IPS-18c (cell line): ENCODE data around the gene GRAP.

ENCODE experiments used
- H3K4me3 ChIP-seq: 2 replicates; pipeline ENCODE4 v1.7.0; 2013; ENCODE audit warnings: low read depth, mild to moderate bottlenecking, low read length, moderate library complexity; ENCODE audit not compliant: insufficient read depth
- H3K9me3 ChIP-seq: one replicate; pipeline ENCODE4 v1.6.1; 2013; ENCODE audit warnings: mild to moderate bottlenecking, low read length, moderate library complexity; ENCODE audit not compliant: control insufficient read depth, insufficient read depth

The GRAP gene

DNA sequence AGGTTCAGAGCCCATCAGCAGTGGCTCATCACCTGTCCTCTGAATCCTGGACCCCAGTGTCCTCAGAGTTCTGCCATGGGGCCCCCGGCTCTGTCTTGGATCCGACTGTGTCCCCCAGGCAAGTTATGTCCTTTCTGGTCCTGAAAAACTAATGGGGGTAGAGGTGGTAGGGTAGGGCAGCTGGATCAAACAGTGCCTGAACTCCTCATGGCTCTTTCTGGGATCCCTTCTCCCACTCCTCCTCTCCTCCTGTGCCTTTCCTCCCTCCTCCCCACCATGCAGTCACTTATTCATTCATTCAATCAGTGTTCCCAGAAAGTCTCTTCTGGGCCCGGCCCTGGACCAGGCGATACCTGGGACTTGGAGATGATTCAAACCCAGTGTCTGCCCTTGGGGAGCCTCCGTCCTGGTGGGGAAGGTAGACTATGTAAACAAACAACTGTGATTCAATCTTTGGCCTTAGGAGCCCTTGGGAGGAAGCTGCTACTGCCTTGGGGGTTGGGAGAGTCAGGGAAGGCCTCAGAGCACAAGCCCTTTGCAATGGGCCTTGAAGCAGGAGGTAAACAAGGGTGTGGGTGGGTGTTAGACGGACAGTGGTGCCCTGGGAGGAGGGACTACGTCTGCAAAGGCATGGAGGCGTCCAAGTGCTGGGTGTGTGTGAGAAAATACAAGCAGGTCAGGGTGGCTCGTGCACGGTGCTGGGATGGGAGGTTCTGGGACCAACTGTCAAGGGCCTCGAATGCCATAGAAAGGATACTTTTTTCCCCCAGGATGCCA lies 35.8 kb downstream of the GRAP start:
- H3K9me3 ChIP-seq: no peaks in the 10 kb centered on the region
- no peak overlapping the region for H3K4me3 ChIP-seq

GRCh38 chr17:19009970-19010369 lies 36.8 kb downstream of the GRAP start:
- Histone ChIP-seq H3K4me3 (no peak overlapping the region), H3K9me3 (no peaks in the 10 kb centered on the region)

DNA sequence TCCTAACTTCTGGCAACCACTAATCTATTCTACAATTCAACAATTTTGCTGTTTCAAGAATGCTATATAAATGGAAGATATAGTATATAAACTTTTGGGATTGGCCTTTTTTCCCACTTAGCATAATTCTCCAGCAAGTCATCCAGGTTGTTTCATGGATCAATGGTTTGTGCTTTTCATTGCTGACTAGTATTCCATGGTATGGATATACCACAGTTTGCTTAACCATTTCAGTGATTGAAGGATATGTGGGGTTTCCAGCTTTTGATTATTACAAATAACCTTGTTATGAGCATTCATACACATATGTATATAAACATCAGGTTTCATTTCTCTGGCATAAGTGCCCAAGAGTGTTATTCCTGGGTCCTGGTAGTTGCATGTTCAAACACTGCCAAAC lies 40.1 kb downstream of the GRAP start:
- Histone ChIP-seq H3K9me3 (no peaks in the 10 kb centered on the region), H3K4me3 (no peak overlapping the region)

DNA sequence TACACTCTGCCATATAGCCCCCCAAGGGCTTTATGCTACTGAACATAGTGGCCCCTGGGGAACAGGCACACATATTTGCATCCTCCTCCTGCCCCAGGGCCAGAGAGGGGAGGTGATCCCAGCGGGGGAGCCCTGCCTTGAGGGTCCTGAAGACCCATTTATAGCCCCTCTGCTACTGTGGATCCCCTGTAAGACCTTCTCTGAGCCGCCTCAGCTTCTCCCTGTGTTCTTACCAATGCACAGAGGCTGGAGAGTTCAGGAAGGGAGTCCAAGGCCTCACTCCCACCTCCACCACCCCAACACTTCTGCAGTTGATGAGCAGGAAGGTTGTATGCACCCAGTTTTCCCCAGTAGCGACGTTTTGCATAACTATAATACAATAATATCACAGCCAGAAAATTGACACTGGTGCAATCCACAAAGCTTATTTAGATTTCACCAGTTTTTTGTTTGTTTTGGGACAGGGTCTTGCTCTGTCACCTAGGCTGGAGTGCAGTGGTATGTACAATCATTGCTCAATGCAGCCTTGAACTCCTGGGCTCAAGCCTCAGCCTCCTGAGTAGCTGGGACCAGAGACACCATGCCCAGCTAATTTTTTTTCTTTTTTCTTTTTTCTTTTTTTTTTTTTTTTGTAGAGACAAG lies 40.8 kb downstream of the GRAP start:
- Histone ChIP-seq H3K4me3 (no peak overlapping the region), H3K9me3 (no peaks in the 10 kb centered on the region)

DNA sequence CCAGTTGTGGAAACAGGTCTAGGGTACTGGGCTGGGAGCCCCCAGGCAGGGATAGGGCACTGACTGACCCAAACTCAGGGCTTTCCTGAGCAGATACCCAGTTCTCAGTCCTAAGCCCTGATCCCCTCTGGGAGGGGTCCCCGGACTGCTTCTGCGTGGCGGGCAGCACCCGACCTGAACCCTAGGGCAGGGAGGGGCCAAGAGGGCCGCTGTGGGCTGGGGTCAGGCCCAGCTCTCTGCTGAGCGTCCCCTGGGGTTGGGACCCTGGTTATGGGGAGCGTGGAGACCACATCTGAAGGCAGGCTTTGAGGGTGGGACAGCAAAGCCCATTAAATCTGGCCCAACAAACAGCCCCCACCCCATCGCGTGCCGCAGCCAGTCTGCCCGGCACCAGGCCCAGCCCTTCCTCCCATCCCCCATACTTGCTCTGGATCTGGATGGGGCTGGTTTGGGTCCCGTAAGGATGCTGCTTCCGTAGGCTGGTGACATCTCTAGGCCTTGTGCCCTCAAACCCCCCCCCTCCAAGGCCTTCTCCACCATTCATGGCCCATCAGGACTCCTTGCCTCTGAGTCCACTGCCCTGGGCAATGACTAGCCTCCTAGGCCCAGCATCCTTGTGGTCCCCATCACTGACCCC lies 41.5 kb downstream of the GRAP start:
- Histone ChIP-seq H3K4me3 (peak overlapping the region; percentile 76), H3K9me3 (no peaks in the 10 kb centered on the region)

DNA sequence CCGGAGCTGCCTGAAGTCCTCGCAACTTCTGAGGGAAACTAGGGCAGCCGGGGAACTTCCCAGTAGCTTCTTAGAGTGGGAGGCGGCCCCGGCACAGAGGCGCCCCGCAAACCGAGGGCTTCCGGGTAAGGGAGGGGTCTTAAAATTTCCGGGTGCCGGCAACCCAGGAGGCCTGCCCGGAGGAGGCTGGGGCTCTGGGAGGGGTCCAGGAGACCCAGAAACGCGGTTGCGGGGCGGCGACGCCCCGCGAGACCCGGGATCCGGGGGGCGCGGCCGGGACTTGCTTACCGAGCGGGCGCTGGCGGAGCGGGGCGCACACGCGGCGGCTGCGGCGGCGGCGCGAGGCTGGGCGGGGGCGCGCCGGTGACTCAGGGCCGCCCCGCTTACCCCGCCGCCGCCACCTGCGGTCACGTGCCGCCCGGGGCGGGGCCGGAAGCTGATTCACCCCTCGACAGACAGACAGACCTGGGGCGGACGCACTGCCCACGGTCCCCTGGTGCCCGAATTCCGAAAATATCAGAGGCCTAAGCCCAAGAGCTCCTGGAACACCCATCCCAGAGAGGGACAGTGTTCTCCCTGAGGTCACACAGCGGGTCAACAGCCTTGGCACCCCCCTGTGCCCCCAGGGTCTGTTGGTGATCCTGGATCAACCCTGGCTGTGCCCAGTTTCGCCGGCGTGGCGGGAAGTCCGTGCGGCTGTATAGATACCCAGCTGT lies 42.2 kb downstream of the GRAP start, which contains the start of gene FAM83G:
FAM83G (minus strand) TSS at position 344 of the 716 bp plus-strand sequence. CDS start 723 bp downstream, outside the sequence.
- peak within 1 kb of the TSS; percentile 76 for H3K4me3 ChIP-seq

DNA sequence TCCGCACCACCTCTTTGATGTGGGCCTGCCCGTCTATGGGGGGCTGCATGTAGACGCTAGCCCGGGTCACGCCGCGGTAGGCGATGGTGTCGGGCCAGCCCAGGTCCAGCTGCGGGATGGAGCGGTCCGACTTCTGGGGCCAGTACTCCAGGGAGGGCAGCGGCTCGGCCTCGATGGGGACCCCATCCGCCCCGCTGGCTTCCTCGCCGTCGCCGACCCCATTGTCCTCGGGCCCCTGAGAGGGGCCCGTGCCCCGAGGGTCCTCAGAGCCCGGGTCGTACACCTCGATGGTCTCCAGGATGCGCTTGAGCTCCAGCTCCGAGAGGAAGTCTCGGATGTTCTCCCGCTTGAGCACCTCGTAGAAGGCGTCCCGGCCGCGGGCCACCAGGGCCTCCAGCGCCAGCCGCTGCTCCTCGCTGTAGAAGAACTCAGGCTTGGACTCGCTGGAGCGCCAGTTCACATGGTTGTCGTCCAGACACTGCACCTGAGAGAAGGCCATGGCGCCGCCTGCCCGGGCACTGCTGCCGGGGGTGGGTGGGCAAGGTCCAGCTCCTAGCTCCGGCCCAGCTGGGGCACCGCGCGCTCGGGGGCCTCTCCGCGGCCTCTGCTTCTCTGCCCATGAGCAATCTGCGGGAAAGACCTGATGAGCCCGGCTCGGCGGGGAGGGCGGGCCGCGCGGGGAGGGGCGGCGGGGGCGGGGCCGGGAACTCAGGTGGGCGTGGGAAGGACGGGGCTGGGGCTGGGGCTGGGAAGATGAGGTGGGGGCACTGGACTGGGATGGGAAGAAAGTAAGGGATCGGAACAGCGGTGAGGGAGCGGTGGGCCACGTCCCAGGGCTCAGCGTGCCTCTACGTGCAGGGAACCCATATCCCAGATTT lies 43.0 kb downstream of the GRAP start:
- H3K4me3 ChIP-seq: peak overlapping the region; percentile 76
- no peaks in the 10 kb centered on the region for H3K9me3 ChIP-seq

More for the DNA sequence above, 42.2 kb downstream of the GRAP start, which contains the start of gene FAM83G:
- H3K9me3 ChIP-seq: no peaks in the 10 kb centered on the region

DNA sequence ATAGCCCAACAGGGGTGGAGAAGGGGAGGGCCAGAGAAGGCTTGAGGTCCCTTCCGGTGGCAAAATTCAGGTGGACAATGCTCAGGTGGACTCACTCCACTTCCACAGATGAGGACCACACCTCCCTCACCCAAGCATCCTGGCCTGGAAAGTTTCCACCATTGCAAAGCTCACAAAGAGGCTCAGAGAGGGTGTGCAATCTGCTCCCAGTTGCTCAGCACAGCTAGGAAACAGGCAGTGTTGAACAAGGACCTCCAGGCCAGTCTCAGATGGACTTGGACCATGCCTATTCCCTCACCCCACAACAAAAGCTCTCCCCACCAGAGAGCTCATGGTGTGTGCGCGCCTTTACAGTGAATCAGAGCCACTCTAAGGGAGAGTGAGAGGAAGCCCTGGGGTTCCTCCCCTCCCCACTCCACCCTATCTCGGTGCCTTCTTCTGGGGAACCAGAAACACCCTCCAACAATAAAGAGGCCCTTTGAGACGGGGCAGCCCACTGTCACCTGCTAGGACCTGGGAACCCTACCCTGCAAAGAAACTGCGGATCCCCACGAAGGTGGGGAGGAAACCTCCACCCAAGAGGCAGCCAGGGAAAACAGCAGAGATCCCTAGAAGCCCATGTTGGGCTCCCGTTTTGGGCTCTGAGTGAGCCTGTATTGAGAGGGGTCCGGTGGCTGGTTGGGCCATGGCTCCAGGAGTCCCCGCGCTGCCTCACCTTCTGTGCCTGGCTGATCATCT lies 43.8 kb downstream of the GRAP start:
- peak overlapping the region; percentile 76 for H3K4me3 ChIP-seq

GRCh38 chr17:19001907-19002590 lies 44.7 kb downstream of the GRAP start:
- Histone ChIP-seq H3K9me3 (no peaks in the 10 kb centered on the region), H3K4me3 (no peak overlapping the region)

More for the DNA sequence above, 43.8 kb downstream of the GRAP start:
- no peaks in the 10 kb centered on the region for H3K9me3 ChIP-seq

DNA sequence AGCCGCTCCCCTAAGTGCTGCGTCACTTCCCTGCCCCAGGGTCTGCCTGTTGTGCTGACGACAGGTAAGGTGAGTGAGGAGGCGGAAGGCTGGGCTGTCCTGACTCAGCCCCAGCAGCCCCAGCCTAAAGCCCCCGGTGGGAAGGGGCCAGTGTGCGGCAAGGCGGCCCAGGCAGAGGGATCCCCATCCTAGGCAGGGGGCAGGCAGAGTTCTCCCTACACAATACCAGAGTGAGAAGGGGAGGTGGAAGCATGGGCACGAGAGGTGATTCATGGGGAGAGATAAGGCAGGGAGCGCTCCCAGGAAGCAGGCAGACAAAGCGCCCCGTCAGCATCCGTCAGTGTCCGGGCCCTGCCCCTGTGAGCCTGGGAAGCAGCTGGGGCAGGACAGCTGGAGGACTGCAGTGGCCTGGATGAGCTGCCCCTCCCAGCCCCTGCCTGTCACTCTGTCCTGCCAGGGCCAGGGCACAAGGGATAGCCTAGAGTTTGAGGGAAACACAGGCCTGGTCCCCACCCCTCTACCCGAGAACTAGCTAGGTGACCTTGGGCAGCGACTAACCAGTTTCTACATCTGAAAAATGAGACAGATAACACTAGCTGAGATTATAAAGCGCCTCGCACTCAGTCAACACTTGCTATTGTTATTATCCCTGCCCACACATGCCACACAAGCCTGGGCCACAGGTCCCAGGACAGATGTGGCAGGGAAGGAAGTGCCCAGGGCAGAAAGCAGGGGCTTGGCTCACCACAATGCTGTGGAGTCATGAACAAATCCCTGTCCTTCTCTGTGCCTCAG lies 46.0 kb downstream of the GRAP start:
- Histone ChIP-seq H3K4me3 (no peak overlapping the region), H3K9me3 (no peaks in the 10 kb centered on the region)

DNA sequence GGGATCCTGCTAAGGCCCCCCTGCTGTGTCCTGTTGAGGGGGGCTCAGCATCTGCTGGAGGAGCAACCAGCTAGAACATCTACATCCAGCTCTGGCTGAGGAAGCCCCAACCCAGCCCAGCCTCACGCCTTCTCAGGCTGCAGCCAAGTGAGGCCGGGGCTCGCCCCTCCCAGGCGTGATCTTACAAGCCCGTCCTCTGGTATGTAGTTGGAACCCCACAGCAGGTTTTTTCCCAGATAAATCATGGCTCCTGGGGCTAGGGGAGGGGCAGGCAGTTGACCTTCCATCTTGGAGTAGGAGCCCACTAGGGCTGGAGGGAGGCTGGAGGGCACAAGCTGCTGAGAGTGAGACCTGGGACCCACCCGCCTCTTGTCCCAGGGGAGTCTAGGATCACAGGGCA lies 46.8 kb downstream of the GRAP start:
- Histone ChIP-seq H3K9me3 (no peaks in the 10 kb centered on the region), H3K4me3 (no peak overlapping the region)

GRCh38 chr17:18999394-18999793 lies 47.4 kb downstream of the GRAP start:
- no peak overlapping the region for H3K4me3 ChIP-seq
- no peaks in the 10 kb centered on the region for H3K9me3 ChIP-seq

GRCh38 chr17:18997650-18998196 lies 49.0 kb downstream of the GRAP start:
- H3K9me3 ChIP-seq: no peaks in the 10 kb centered on the region
- no peak overlapping the region for H3K4me3 ChIP-seq

DNA sequence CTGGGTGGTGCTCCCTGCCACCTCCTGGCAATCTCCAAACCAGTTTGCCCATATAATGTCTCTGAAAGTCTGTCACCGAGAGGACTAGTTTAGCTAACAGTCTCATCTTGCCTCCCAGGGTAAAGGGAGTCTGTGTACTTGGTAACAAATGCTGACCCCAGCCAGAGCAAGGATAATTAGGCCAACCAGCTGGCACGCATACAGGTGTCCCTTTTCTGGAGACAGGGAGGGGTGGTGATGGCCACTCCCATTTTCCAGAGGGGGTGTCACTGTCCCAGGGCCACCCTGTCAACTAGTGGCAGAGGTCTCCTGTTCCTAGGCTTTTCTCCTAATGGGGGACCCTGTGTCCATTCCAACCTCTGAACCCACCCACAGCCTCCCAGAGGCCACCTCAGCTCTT lies 50.3 kb downstream of the GRAP start:
- H3K4me3 ChIP-seq: no peak overlapping the region
- H3K9me3 ChIP-seq: no peaks in the 10 kb centered on the region

DNA sequence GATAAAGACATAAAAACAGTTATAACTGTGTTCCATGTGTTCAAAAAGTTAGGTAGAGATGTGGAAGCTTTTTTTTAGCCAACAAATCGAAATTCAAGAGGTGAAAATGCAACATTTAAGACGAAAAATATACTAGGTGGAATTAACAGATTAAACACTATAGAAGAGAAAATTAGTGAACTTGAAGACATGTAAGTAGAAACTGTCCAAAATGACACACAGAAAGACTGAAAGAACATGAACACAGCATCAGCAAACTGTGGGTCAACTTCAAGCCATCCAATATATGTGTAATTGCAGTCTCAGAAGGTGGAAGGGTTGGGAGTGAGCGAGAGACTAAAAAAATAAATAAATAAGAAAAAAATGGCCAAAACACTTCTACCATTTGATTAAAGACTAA lies 51.5 kb downstream of the GRAP start:
- H3K9me3 ChIP-seq: no peaks in the 10 kb centered on the region

More for the DNA sequence above, 51.5 kb downstream of the GRAP start:
- no peak overlapping the region for H3K4me3 ChIP-seq
